IMR-90 (cell line): ENCODE data around the gene MYH10. TPM values are rescaled to one million over a fixed set of nuclear protein-coding genes. Genes with fewer than 3 reads are reported as not detected.

Experiments
- ATAC-seq: fragments of 200-7000 bp; cut with Tn5 transposase; 2 replicates; pipeline ENCODE4 v1.9.1; 2020; ENCODE audit warnings: low read depth, mild to moderate bottlenecking, moderate library complexity
- BruUV-seq: library from RNA; stranded (reverse); fragments of 400-500 nt; replicated peaks from 2 replicates; lab custom pipeline; 2021; lab: Mats Ljungman, UMichigan
- CTCF ChIA-PET: fragments of 300-600 bp; formaldehyde crosslinking; extraction: SDS; loops from one replicate; lab custom pipeline; 2021; ENCODE audit warnings: antibody characterized with exemption; lab: Yijun Ruan, JAX
- POLR2A ChIA-PET: fragments of 300-600 bp; sonication (Branson Sonifier 250); formaldehyde crosslinking; loops from one replicate; lab custom pipeline; 2022; ENCODE audit warnings: antibody characterized with exemption; ENCODE audit not compliant: unreplicated experiment; lab: Charles Lee
- DNase-seq: peaks from one replicate; pipeline ENCODE4 v3.0.0; 2013
- H2AFZ ChIP-seq: replicated peaks from 2 replicates; pipeline ENCODE3; 2013; ENCODE audit warnings: low read length, mild to moderate bottlenecking; ENCODE audit not compliant: poor library complexity
- H2AK5ac ChIP-seq: 2 replicates; pipeline ENCODE4 v1.6.1; 2013; ENCODE audit warnings: low read depth, low read length, inconsistent platforms
- H2AK9ac ChIP-seq: replicated peaks from 2 replicates; pipeline ENCODE3; 2013; ENCODE audit warnings: mild to moderate bottlenecking, low read depth, low read length, moderate library complexity; ENCODE audit not compliant: poor library complexity
- H2BK120ac ChIP-seq: 2 replicates; pipeline ENCODE4 v1.6.1; 2013; ENCODE audit warnings: low read depth, low read length, inconsistent platforms
- H2BK15ac ChIP-seq: 3 replicates; pipeline ENCODE4 v1.6.1; 2013; ENCODE audit warnings: low read depth, low read length, inconsistent platforms
- H2BK20ac ChIP-seq: 2 replicates; pipeline ENCODE4 v1.6.1; 2013; ENCODE audit warnings: low read depth, mild to moderate bottlenecking, inconsistent platforms, low read length, moderate library complexity
- H2BK5ac ChIP-seq: 2 replicates; pipeline ENCODE4 v1.6.1; 2013; ENCODE audit warnings: mild to moderate bottlenecking, low read depth, low read length, inconsistent platforms; ENCODE audit not compliant: poor library complexity, severe bottlenecking
- H3K14ac ChIP-seq: replicated peaks from 2 replicates; pipeline ENCODE4 v1.6.1; 2013; ENCODE audit warnings: low read depth, low read length, inconsistent platforms
- H3K18ac ChIP-seq: 2 replicates; pipeline ENCODE4 v1.6.1; 2013; ENCODE audit warnings: low read depth, low read length, control low read depth
- H3K23ac ChIP-seq: 2 replicates; pipeline ENCODE4 v1.6.1; 2013; ENCODE audit warnings: low read depth, low read length, inconsistent platforms
- H3K27ac ChIP-seq: 2 replicates; pipeline ENCODE4 v1.5.1; 2013; ENCODE audit warnings: mild to moderate bottlenecking, control low read depth, low read length; ENCODE audit not compliant: insufficient read depth
- H3K27me3 ChIP-seq: 2 replicates; pipeline ENCODE4 v1.6.1; 2013; ENCODE audit warnings: low read length; ENCODE audit not compliant: control insufficient read depth, insufficient read depth
- H3K36me3 ChIP-seq: 2 replicates; pipeline ENCODE4 v1.6.1; 2013; ENCODE audit warnings: low read length, mixed read lengths; ENCODE audit not compliant: control insufficient read depth, insufficient read depth
- H3K4ac ChIP-seq: 2 replicates; pipeline ENCODE4 v1.6.1; 2013; ENCODE audit warnings: low read depth, low read length, inconsistent platforms
- H3K4me1 ChIP-seq: 2 replicates; pipeline ENCODE4 v1.6.1; 2013; ENCODE audit warnings: low read length, mixed read lengths; ENCODE audit not compliant: control insufficient read depth, insufficient read depth
- H3K4me2 ChIP-seq: 2 replicates; pipeline ENCODE4 v1.6.1; 2013; ENCODE audit warnings: low read depth, mild to moderate bottlenecking, control low read depth, low read length, moderate library complexity
- H3K4me3 ChIP-seq: 2 replicates; pipeline ENCODE4 v1.5.1; 2013; ENCODE audit warnings: low read depth, mild to moderate bottlenecking, control low read depth, low read length, moderate library complexity; ENCODE audit not compliant: insufficient read depth
- H3K56ac ChIP-seq: 2 replicates; pipeline ENCODE4 v1.6.1; 2013; ENCODE audit warnings: low read length, inconsistent platforms; ENCODE audit not compliant: insufficient read depth; ENCODE audit errors: extremely low read depth
- H3K79me1 ChIP-seq, 2 experiments: 2 replicates each; pipeline ENCODE4 v1.6.1; 2013; ENCODE audit warnings: low read length in 2 of 2, inconsistent platforms in 1 of 2, low read depth in 1 of 2
- H3K9ac ChIP-seq: 2 replicates; pipeline ENCODE4 v1.6.1; 2013; ENCODE audit warnings: low read depth, low read length, control low read depth
- H3K9me1 ChIP-seq: 2 replicates; pipeline ENCODE4 v1.6.1; 2013; ENCODE audit warnings: low read length, inconsistent platforms; ENCODE audit not compliant: insufficient read depth
- H3K9me3 ChIP-seq: 2 replicates; pipeline ENCODE4 v1.6.1; 2013; ENCODE audit warnings: low read length; ENCODE audit not compliant: control insufficient read depth, insufficient read depth
- H4K20me1 ChIP-seq: 2 replicates; pipeline ENCODE4 v1.6.1; 2013; ENCODE audit warnings: low read length, inconsistent platforms; ENCODE audit not compliant: insufficient read depth
- H4K5ac ChIP-seq: 2 replicates; pipeline ENCODE4 v1.6.1; 2013; ENCODE audit warnings: mild to moderate bottlenecking, low read depth, low read length, control low read depth
- H4K8ac ChIP-seq, 2 experiments: 2 replicates each; pipeline ENCODE4 v1.6.1; 2013; ENCODE audit warnings: low read depth in 2 of 2, low read length in 2 of 2, control low read depth in 1 of 2, inconsistent platforms in 1 of 2
- H4K91ac ChIP-seq: 2 replicates; pipeline ENCODE4 v1.6.1; 2013; ENCODE audit warnings: low read depth, low read length, inconsistent platforms; ENCODE audit not compliant: insufficient read depth
- BHLHE40 ChIP-seq: fragments of 150-350 bp; IDR thresholded peaks from 2 replicates; pipeline ENCODE4 v1.6.1; 2016; ENCODE audit warnings: mild to moderate bottlenecking, low read depth, low read length
- FOS ChIP-seq: fragments of 150-350 bp; IDR thresholded peaks from 2 replicates; pipeline ENCODE4 v1.6.1; 2016; ENCODE audit warnings: low read depth, low read length
- MAZ ChIP-seq: IDR thresholded peaks from 2 replicates; pipeline ENCODE4 v1.6.1; 2012; ENCODE audit warnings: low read depth, mild to moderate bottlenecking, low read length, improper control_type of control experiment, moderate library complexity, borderline replicate concordance
- RAD21 ChIP-seq: IDR thresholded peaks from 2 replicates; pipeline ENCODE4 v1.6.1; 2012; ENCODE audit warnings: low read length, improper control_type of control experiment
- RFX5 ChIP-seq: IDR thresholded peaks from 2 replicates; pipeline ENCODE4 v1.8.0; 2012; ENCODE audit warnings: low read depth, mild to moderate bottlenecking, low read length, moderate library complexity
- WGBS, 2 experiments: methylation state at CpG; one replicate each; pipeline versions ENCODE4 v1.1.5 to v1.1.7; 2013; ENCODE audit warnings: missing lambda C conversion rate in 2 of 2; ENCODE audit not compliant: insufficient read length in 1 of 2; ENCODE audit errors: extremely low coverage in 2 of 2; 5-methylcytosine and 5-hydroxymethylcytosine counted together
- dilution Hi-C: fragments of 300-500 bp; cut with HindIII; formaldehyde crosslinking; loops from one replicate; pipeline ENCODE4 v1.14.3; 2018; ENCODE audit warnings: low sequenced_read_pairs; ENCODE audit not compliant: unreplicated experiment
- in situ Hi-C: fragments of 300-500 bp; cut with MboI; formaldehyde crosslinking; loops from 3 replicates; pipeline ENCODE4 v1.14.3; 2019; ENCODE audit warnings: low sequenced_read_pairs, inconsistent platforms, mixed read lengths
- intact Hi-C: fragments of 100-400 bp; cut with micrococcal nuclease; formaldehyde crosslinking; loops from 2 replicates; pipeline ENCODE4 v1.10.0; 2022
- polyA plus RNA-seq, 3 experiments: library from polyadenylated mRNA; depleted of rRNA; stranded (reverse); fragments of >200 nt; gene quantifications; 2 replicates each; pipeline ENCODE4 v1.2.3, GENCODE V29; 2012; ENCODE audit warnings: low replicate concordance in 1 of 3
- total RNA-seq: library from RNA; depleted of rRNA; stranded (reverse); fragments of >200 nt; gene quantifications from 2 replicates; pipeline ENCODE4 v1.2.3, GENCODE V29; 2012

MYH10 gene
- total and polyA plus RNA-seq, 2 of the 4 experiments (the other 2 are of a cell fraction): 71.2 to 95.2 TPM

- TF ChIP-seq BHLHE40 (no peak), MAZ (no peak)
These were observed 128.4 kb downstream of the MYH10 start (continued) for GRCh38 chr17:8502126-8502525.

- TF ChIP-seq RFX5: no peak
- no peak for TF ChIP-seq FOS
- no peak for TF ChIP-seq RAD21
- DNase-seq (no peak), ATAC-seq (no peak)
- no peak overlapping the region for H2AK9ac ChIP-seq
- no peaks in the 10 kb centered on the region; the same call in 1 of the 2 replicates for H4K20me1 ChIP-seq
- H4K91ac ChIP-seq: no peak overlapping the region
- peaks cover 2% of the 10 kb centered on the region; the same call in 1 of the 2 replicates for H3K4me1 ChIP-seq
- H3K9me3 ChIP-seq: no peaks in the 10 kb centered on the region
- in situ Hi-C loops (no loop called here), intact Hi-C loops (no loop called here), dilution Hi-C loops (no loop called here)
- H2BK20ac ChIP-seq: no peak overlapping the region
- CTCF ChIA-PET: no interaction called here
- H3K18ac ChIP-seq: no peak overlapping the region
- H4K5ac ChIP-seq: no peak overlapping the region
- H3K36me3 ChIP-seq: peaks cover 53% of the 10 kb centered on the region
- H4K8ac ChIP-seq: no peak overlapping the region
- H3K23ac ChIP-seq: no peak overlapping the region
- no peak overlapping the region for H2BK15ac ChIP-seq
- H3K4me3 ChIP-seq: no peak overlapping the region
- no peak overlapping the region for H3K27ac ChIP-seq
- no peak overlapping the region for H3K9ac ChIP-seq
- no peak overlapping the region for H3K4me2 ChIP-seq
- H3K79me1 ChIP-seq: no peaks in the 10 kb centered on the region; a peak in 2 of 4 replicates
- BruUV-seq: no TSS peak
- no peaks in the 10 kb centered on the region; the same call in 1 of the 2 replicates for H3K9me1 ChIP-seq
- POLR2A ChIA-PET: no interaction called here
- H2AK5ac ChIP-seq: no peak overlapping the region
- no peak overlapping the region for H2AFZ ChIP-seq
- H3K27me3 ChIP-seq: no peaks in the 10 kb centered on the region
- H3K4ac ChIP-seq: no peak overlapping the region
- no peak overlapping the region for H3K14ac ChIP-seq
- WGBS, 2 experiments: 93% methylated on average over 5 of the region's 8 CpGs; no CpG with 5 or more reads in 1 of the 2 experiments
- no peak overlapping the region for H3K56ac ChIP-seq
- H2BK120ac ChIP-seq: no peak overlapping the region
- H2BK5ac ChIP-seq: no peak overlapping the region
These were observed 129.9 kb downstream of the MYH10 start for GRCh38 chr17:8500609-8501008.
